Stimulated activated memory B cell treated with anti-CD40 and anti-IgM and Interleukin-4, amounts not matched to agents 10 μg/mL and 1 μg/mL and 100 μg/mL, for 72 hours (primary cell): ENCODE measurements around the gene PER2.

Source experiments
- ATAC-seq: fragments of 150-1000 bp; cut with Tn5 transposase; 2 replicates; pipeline ENCODE4 v1.10.0; 2021
- H3K27ac Mint-ChIP-seq: one replicate; pipeline ENCODE4 v1.8.0; 2022; ENCODE audit warnings: mild to moderate bottlenecking, mixed read lengths
- H3K27me3 Mint-ChIP-seq: one replicate; pipeline ENCODE4 v1.8.0; 2022; ENCODE audit warnings: mixed read lengths
- H3K36me3 Mint-ChIP-seq: one replicate; pipeline ENCODE4 v1.8.0; 2022; ENCODE audit warnings: mixed read lengths
- H3K4me1 Mint-ChIP-seq: one replicate; pipeline ENCODE4 v1.8.0; 2022; ENCODE audit warnings: mixed read lengths
- H3K4me3 Mint-ChIP-seq: one replicate; pipeline ENCODE4 v1.8.0; 2022; ENCODE audit warnings: mild to moderate bottlenecking, moderate library complexity, mixed read lengths
- H3K9me3 Mint-ChIP-seq: one replicate; pipeline ENCODE4 v1.8.0; 2022; ENCODE audit warnings: mixed read lengths

The PER2 gene

DNA sequence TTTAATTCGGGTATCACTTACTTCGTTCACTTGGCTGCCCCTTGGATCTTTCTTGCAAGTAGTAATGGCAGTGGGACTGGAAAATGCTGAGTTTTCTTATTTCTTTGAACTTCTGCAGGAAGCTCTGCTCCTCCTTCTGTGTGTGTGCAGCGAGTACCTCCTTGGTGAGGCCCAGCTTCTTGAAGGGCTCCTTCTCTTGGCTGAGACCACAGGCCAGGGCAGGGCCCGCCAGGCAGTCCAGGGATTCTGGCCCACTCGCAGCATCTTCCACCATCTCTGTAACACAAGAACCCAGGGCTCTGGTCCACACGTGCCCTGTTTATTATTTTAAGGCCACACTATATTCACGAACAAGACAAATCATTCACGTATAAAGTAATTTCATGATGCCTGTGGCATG, 32.8 kb downstream of the PER2 start:
- Mint-ChIP-seq H3K4me3 (no peak overlapping the region), H3K36me3 (peaks cover 59% of the 10 kb centered on the region)
- ATAC-seq, result no peak

DNA sequence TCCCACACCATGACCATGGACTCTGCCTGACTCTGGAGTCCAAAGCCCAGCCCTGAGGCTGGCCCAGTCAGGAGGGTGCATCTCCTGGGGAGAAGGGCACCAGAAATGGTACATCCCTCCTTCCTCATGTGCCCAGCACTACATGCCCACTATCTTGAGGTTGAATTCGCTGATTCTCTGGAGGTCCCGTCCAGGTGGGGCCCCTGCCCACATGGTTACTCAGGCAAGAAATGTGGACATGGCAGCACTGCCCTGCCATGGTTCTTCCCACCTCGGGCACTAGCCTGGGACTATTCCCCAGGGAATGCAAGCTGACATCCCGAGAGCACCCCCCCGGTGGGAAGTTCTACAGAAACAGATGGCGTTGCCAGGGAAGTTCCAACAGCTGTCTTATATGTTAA, 33.3 kb downstream of the PER2 start:
- Mint-ChIP-seq H3K27me3 (no peaks in the 10 kb centered on the region), H3K4me3 (no peak overlapping the region), H3K4me1 (no peaks in the 10 kb centered on the region), H3K27ac (no peak overlapping the region), H3K36me3 (peaks cover 59% of the 10 kb centered on the region), H3K9me3 (no peaks in the 10 kb centered on the region)
- ATAC-seq, result no peak

More for the DNA sequence above, 32.8 kb downstream of the PER2 start:
- Mint-ChIP-seq H3K27ac (no peak overlapping the region), H3K4me1 (no peaks in the 10 kb centered on the region), H3K9me3 (no peaks in the 10 kb centered on the region), H3K27me3 (no peaks in the 10 kb centered on the region)

DNA sequence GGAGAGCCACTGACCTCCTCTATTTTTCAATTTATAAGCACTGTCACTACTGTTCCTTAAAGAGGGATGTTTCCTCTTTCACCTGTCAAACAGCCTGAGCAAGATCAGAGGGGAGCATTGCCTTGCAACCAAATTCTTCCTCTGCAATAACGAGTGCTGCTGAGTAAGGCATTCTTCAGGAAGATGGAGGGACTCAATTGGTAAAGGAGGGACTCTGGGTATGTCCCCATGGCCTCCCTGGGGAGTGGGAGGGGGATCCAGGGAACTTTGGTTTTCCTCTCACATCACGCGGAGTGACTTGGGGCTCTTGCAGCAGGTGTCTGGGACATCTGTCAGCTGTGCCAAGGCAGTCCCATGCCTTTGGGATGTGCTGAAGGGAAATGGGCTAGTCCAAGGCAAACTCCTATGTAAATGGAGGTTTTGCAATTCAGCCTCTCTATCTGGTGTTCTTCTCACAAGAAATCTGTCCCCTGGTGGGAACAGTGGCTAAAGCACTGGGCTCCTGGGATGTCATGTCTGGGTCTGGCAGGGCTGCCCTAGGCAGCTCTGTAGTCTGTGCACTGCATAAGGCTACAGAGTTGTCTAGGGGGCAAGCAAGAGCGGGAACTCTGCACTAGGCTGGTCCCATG, 34.2 kb downstream of the PER2 start:
- peaks cover 61% of the 10 kb centered on the region for H3K36me3 Mint-ChIP-seq
- H3K27ac Mint-ChIP-seq, result no peak overlapping the region
- H3K9me3 Mint-ChIP-seq, result no peaks in the 10 kb centered on the region
- H3K27me3 Mint-ChIP-seq, result no peaks in the 10 kb centered on the region
- no peak overlapping the region for H3K4me3 Mint-ChIP-seq
- no peaks in the 10 kb centered on the region for H3K4me1 Mint-ChIP-seq
- no peak for ATAC-seq

DNA sequence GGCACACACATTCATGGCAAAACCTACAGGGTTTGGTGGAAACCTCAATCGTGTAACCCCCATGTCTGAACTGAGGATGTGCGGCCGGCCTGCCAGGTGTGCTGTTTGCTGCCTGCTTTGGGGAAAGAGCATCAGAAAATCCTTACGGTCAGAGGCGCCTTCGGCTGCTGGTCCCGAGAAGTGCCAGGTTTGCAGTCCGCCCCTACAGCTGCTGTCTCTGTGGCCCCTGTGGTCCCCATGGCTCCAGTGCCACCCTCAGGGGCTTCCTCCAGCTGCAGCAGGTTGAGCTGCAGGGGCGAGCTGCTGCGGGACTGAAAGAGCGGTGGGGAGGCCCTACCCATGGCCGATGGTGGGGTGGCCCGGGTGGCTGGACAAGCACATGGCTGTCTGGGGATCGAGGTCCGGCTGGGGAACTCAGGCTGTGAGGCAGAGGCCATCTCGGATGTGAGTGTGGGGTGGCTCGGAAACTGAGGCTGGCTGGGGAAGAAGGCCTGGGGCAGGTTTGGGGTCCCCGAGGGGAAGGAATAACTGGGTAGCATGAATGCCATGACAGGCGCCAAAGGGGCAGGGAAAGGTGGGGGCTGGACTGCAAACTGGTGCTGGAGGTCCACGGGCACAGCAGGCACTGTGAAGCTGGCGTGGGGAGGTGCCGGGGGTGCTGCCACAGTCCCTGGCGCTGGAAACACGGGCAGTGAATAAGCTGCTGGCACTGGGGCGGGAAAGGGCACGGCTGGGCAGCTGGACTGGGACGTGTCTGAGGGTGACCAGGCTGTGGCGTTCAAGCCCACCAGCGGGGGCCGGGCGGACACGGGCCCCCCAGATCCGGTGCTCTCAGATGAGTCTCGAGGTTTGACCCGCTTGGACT, 35.4 kb downstream of the PER2 start:
- H3K36me3 Mint-ChIP-seq, result peaks cover 57% of the 10 kb centered on the region
- no peaks in the 10 kb centered on the region for H3K9me3 Mint-ChIP-seq
- no peaks in the 10 kb centered on the region for H3K4me1 Mint-ChIP-seq
- no peak overlapping the region for H3K27ac Mint-ChIP-seq
- no peak overlapping the region for H3K4me3 Mint-ChIP-seq
- H3K27me3 Mint-ChIP-seq, result no peaks in the 10 kb centered on the region
- no peak for ATAC-seq

DNA sequence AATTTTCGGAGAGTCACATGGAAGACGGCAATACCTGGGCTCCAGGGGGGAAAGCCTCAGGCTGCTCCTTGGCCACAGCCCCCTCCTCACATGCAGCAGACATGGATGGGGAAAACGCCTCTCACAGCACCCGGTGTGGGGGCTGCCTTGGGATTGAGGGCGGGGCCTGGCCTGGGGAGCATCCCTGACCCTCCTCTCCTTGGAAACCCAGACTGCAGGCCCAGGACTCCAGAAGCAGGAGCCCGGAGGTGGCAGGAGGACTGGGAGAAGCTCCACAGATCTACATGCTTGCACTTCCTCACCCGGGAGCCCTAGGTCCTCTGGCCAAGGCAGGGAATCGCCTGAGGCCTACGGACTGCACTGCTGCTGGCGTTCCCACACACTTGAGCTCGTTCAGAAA, 36.4 kb downstream of the PER2 start:
- H3K9me3 Mint-ChIP-seq, result no peaks in the 10 kb centered on the region
- no peaks in the 10 kb centered on the region for H3K4me1 Mint-ChIP-seq
- H3K27me3 Mint-ChIP-seq, result no peaks in the 10 kb centered on the region
- no peak overlapping the region for H3K27ac Mint-ChIP-seq
- H3K4me3 Mint-ChIP-seq, result no peak overlapping the region
- peaks cover 67% of the 10 kb centered on the region for H3K36me3 Mint-ChIP-seq
- ATAC-seq, result no peak

DNA sequence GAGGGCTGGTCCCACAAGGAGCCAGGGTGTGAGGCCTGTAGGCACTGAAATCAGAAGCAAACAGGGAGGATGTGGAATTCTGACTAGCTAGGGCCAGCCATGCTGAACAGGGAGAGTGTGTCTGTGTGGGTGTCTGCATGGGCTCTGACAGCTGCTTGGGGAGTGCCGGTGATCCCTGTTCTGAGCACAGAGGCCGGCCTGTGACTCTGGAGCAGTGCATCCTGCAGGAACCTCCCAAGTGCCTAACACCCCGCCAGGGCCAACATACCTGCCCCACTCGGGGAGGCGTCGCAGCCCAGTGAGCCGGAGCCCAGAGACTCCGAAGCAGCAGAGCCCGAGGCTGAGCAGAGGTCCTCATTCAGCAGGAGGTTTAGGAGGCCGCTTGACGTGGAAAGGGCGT, 37.1 kb downstream of the PER2 start:
- peaks cover 73% of the 10 kb centered on the region for H3K36me3 Mint-ChIP-seq

DNA sequence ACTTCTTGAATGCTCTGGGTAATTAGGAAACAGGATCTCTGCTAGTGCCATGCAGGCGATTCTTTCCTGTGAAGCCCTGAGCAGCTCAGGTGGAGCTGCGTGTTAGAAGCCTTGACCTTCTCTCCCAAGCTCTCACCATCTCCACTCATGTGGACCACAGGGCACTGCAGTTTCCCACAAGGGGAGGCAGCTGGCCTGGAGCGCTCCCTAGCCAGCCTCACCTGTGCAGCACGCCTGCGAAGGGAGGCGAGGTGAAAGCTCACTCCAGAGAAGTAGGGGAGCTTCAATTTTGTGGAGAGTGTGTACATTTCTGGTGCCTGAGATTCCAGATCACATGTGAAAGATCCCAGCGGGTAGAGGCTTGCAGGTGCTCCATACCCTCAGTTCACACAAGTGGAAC, 37.5 kb downstream of the PER2 start:
- Mint-ChIP-seq H3K4me1 (no peaks in the 10 kb centered on the region), H3K36me3 (peaks cover 75% of the 10 kb centered on the region), H3K27ac (no peak overlapping the region), H3K4me3 (no peak overlapping the region), H3K9me3 (no peaks in the 10 kb centered on the region), H3K27me3 (no peaks in the 10 kb centered on the region)
- no peak for ATAC-seq

More for the DNA sequence above, 37.1 kb downstream of the PER2 start:
- H3K27ac Mint-ChIP-seq, result no peak overlapping the region
- H3K27me3 Mint-ChIP-seq, result no peaks in the 10 kb centered on the region
- ATAC-seq, result no peak
- no peaks in the 10 kb centered on the region for H3K9me3 Mint-ChIP-seq
- H3K4me3 Mint-ChIP-seq, result no peak overlapping the region
- H3K4me1 Mint-ChIP-seq, result no peaks in the 10 kb centered on the region

DNA sequence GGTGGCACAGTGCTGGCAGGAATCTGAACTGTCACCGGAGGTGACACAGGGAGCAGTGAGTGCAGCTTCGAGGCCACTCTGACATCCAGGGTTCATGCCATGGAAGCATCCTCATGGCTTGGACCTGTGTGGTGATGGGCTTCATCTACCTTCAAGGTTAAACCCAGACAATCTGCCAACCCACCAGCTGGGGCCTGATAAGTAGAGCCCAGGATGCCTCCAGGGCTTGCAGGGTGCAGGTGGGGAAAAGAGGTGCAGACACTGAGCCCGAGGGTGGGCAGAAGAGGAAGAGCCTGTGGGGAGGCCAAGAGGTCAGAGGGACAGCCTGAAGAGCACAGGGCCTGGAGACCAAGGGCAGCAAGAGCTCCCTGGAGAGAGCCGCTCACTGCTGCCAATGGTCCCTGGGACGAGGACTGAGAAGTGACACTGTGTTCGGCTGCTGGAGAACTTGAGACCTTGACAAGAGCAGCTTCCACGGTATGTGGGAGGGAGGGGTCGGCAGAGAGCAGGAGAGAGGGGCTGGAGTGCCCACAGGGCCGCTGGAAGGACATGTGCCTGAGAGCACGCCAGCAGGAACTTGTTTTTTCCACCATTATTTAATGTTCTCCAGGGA, 40.5 kb downstream of the PER2 start:
- H3K36me3 Mint-ChIP-seq, result peaks cover 65% of the 10 kb centered on the region
- no peak overlapping the region for H3K4me3 Mint-ChIP-seq
- H3K27ac Mint-ChIP-seq, result peak overlapping the region; percentile 2
- H3K9me3 Mint-ChIP-seq, result no peaks in the 10 kb centered on the region
- ATAC-seq, result no peak
- no peaks in the 10 kb centered on the region for H3K4me1 Mint-ChIP-seq
- H3K27me3 Mint-ChIP-seq, result no peaks in the 10 kb centered on the region

DNA sequence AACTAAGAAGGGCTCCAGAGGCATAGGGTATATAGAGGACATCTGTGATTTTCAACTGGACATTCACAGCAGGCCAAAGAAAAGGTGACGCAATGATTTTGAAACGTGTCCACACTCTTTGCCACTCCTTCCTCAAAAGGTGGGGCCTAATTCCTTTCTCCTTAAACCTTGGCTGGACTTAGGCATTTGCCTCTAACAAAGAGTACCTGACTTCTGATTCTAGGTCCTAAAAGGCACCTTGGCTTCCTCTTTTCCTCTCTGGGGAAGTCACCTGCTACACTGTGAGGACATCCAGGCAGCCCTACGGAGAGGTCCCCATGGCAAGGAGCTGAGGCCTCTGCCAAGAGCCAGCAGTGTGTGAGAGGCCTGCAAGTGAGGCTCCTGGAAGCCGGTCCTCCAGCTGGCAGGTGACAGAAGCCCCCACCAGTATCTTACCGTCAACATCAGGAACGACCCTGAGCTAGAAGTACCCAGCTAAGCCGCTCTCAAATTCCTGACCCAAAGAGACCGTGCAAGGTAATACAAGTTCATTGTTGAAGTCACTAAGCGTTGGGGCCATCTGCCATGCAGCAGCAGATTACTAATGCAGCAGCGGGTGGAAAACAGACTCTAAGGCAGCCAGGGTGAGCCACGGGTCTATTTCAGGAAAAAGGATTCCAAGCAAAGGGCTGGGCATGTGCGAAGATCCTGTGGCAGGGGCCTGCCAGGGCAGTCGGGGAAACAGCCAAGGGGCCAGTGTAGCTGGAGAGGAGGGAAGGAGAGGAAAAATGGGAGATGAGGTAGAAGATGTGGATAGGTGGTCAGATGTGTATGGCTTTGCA, 41.2 kb downstream of the PER2 start:
- H3K9me3 Mint-ChIP-seq, result no peaks in the 10 kb centered on the region
- no peak overlapping the region for H3K27ac Mint-ChIP-seq
- peaks cover 57% of the 10 kb centered on the region for H3K36me3 Mint-ChIP-seq

DNA sequence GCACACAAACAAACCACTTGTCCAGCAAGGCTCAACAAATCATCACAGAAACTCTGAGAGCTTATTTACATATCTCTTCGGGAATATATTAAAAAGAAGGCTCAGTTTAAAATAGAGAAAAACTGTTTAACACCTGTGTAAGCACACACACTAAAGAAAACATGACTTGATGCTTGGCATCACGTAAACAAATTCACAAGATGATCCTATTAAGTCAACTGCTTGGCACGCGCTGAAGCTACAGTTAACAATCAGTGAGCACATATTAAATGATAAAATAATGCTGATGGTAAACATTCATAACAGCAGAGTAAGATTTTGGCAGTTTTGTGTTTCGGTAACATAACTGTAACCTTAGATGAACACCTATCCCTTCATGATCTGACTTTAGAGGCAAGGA, 44.3 kb downstream of the PER2 start:
- no peak overlapping the region for H3K27ac Mint-ChIP-seq
- peaks cover 15% of the 10 kb centered on the region for H3K4me1 Mint-ChIP-seq
- H3K9me3 Mint-ChIP-seq, result no peaks in the 10 kb centered on the region
- no peak for ATAC-seq
- H3K36me3 Mint-ChIP-seq, result peaks cover 28% of the 10 kb centered on the region
- H3K27me3 Mint-ChIP-seq, result no peaks in the 10 kb centered on the region
- H3K4me3 Mint-ChIP-seq, result no peak overlapping the region

More for the DNA sequence above, 41.2 kb downstream of the PER2 start:
- Mint-ChIP-seq H3K4me1 (no peaks in the 10 kb centered on the region), H3K4me3 (no peak overlapping the region), H3K27me3 (no peaks in the 10 kb centered on the region)
- no peak for ATAC-seq

DNA sequence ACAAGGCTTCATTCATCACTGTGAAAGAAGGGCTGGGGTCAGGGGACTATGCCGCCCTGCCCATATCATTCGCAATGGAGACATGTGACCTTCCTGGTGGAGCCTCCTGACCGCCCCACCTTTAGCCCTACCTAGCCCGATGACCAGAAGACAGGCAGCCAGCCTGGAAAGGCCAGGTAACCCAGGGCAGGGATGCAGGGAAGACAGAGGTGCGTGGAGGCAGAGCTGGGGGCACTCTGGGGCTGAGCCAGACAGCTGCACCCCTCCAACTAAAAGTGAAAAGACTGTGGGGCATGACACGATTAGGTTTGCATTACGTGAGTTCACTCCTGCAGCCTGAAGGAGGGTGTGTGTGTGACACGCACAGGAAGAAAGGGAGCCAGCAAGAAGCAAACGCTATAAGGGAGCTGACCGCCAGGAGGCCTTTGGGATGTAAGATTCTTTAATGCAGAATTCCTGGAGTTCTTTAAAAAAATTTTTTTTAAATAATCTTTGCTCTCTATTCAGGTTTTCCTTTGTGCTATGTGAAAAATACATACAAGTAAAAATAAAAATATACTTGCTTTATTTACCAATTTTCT, 44.8 kb downstream of the PER2 start:
- Mint-ChIP-seq H3K36me3 (peaks cover 28% of the 10 kb centered on the region), H3K27ac (no peak overlapping the region), H3K4me3 (no peak overlapping the region), H3K27me3 (no peaks in the 10 kb centered on the region), H3K4me1 (peaks cover 15% of the 10 kb centered on the region), H3K9me3 (no peaks in the 10 kb centered on the region)
- no peak for ATAC-seq

DNA sequence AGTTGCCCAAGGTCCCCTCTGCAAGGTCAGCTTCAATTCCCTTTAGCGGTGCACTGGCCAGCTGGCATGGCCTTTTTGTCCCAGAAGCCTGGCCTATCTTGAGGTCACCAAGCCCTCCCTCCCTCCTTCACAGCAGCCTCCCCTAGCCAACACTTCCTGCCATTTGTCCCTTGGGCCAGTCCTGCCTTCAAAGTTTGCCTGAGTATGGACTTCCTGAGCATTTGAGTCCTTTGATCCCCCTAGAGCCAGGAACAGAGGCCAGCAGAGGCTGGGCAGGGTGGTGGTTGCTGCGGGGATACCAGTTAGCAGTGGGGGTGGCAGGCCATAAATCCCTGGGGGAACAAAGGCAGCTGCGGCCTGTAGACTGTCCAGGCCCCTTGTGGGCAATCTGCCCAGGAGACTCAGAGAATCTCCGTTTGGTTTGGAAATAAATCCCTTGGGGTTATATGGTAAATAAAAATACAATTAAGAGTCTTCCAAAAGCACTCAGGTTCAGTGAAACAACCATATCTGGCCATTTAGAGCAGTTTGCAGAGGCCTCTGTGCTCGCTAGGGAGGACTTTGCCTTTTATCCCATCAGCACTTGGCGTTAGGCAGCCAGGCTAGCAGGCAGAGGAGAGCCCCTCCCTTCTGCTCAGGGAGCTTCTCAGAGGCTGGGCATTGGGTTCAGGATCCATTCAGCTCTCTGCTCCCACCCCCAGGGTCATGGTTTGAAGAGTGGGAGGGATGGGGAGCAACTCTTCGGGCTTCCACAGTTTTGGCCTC, 45.5 kb downstream of the PER2 start:
- H3K36me3 Mint-ChIP-seq, result peaks cover 28% of the 10 kb centered on the region
- no peaks in the 10 kb centered on the region for H3K27me3 Mint-ChIP-seq
- ATAC-seq, result no peak
- H3K4me3 Mint-ChIP-seq, result no peak overlapping the region
- H3K4me1 Mint-ChIP-seq, result peaks cover 15% of the 10 kb centered on the region
- H3K9me3 Mint-ChIP-seq, result no peaks in the 10 kb centered on the region
- H3K27ac Mint-ChIP-seq, result no peak overlapping the region

DNA sequence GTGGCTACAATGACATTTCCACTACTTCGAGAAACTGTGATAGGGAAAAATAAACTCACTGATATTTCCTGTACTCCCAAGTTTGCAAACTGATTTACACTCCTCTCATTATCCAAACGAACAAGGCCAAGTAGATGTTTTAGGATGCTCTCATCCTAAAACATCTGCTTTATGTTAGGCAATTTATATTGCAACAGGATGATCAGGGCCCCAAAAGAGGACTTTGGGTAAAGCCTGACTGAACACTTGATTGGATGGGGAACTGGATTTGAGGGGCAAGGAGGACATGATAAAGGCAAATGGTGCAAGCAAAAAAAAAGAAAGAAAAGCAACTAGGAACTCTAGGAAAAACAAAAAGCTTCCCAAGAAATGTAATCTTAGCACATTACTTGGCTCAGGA, 46.4 kb downstream of the PER2 start:
- Mint-ChIP-seq H3K27me3 (no peaks in the 10 kb centered on the region), H3K27ac (no peak overlapping the region), H3K4me1 (peaks cover 15% of the 10 kb centered on the region), H3K4me3 (peak overlapping the region; percentile 61), H3K9me3 (no peaks in the 10 kb centered on the region), H3K36me3 (peaks cover 19% of the 10 kb centered on the region)
- no peak for ATAC-seq
